H1 (cell line): ENCODE measurements around the gene GNB5. TPM values are rescaled to one million over a fixed set of nuclear protein-coding genes. Genes with fewer than 3 reads are reported as not detected.

Experiments used
- BCL11A ChIP-seq, 2 experiments: IDR thresholded peaks; one replicate each; pipeline ENCODE4 v1.6.1; 2011; ENCODE audit warnings: low read depth in 2 of 2, low read length in 2 of 2, mild to moderate bottlenecking in 2 of 2
- CBX8 ChIP-seq: fragments of 300-800, 300-1000 bp; sonication (generic); IDR thresholded peaks from 2 replicates; pipeline ENCODE4 v1.7.1; 2016; ENCODE audit warnings: low read depth, low read length, borderline replicate concordance
- CEBPB ChIP-seq: IDR thresholded peaks from 2 replicates; pipeline ENCODE4 v1.6.1; 2012; ENCODE audit warnings: low read depth, low read length
- CREB1 ChIP-seq: IDR thresholded peaks from 2 replicates; pipeline ENCODE4 v1.6.1; 2012; ENCODE audit warnings: inconsistent platforms
- RFX5 ChIP-seq: IDR thresholded peaks from 2 replicates; pipeline ENCODE4 v1.6.1; 2011; ENCODE audit warnings: low read depth, low read length, improper control_type of control experiment, borderline replicate concordance
- ZNF274 ChIP-seq: IDR thresholded peaks from 2 replicates; pipeline ENCODE4 v1.7.0; 2012; ENCODE audit warnings: low read length, borderline replicate concordance; ENCODE audit errors: extremely low read depth
- polyA plus RNA-seq, 7 experiments: library from polyadenylated mRNA; depleted of rRNA in 3 of 7; stranded (reverse) in 5 of 7; unstranded in 2 of 7; fragments of >200 nt in 5 of 7; fragments of 200-250 nt in 2 of 7; gene quantifications; 1 replicate in 5 of 7; 2 replicates in 1 of 7; 4 replicates in 1 of 7; pipeline versions ENCODE4 v1.2.1 to v1.2.3, GENCODE V29; 2011 to 2013; ENCODE audit warnings: missing spikeins in 2 of 7, mixed read lengths in 2 of 7
- small RNA-seq: library from polyadenylated mRNA; stranded (forward); fragments of <200 nt; extraction: miRNeasy Mini kit (QIAGEN cat#:217004); gene quantifications from one replicate; pipeline ENCODE3, GENCODE V24; 2013; ENCODE audit not compliant: insufficient read depth
- total RNA-seq: library from RNA; stranded (reverse); fragmentation: NEBNext Ultra II Directional; extraction: Animal tissue kit (Norgen Biotek cat#: 25700); gene quantifications from 2 replicates; pipeline ENCODE4 v1.2.1, GENCODE V29; 2021
- TF ChIP-seq, protein P1 (sequence below): IDR thresholded peaks from 2 replicates; pipeline ENCODE4 v1.6.1; 2012; ENCODE audit warnings: inconsistent platforms

Gene GNB5
- total and polyA plus RNA-seq, 2 of the 8 experiments (the other 6 are each of a cell fraction or from before 2014, with no cell fraction given), result 21.7 to 42.5 TPM

DNA sequence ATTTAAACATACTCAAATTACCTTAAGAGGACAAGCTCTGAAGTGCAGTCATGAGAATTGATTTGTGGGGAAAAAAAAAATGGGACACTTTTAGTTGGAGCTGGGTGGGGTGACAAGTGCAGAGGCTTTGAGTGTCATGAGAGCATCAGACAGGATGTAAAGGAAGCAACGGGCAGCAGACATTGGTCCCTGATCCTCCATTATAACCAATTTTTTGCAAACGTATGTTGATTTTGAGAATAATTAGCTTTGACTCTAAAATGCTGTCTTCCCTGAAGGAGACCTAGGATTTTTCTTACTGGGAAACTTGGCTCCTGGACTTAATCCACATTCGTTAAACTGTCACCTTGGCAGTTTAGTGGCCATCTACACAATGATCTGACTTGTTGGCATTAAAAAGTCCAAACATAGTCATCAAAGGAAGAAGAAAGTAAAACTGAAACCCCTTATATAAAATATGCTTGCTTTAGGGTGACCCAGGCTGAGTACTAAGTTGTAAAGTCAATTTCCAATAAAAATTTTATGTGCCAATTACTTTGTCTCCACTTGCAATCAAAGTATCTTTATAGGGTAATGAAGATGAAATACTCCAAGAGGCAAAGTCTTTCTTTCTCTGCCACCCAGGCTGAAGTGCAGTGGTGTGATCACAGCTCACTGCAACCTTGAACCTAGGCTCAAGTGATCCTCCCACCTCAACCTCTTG lies 124.2 kb downstream of the GNB5 start (continued):
- TF ChIP-seq, protein P1, sequence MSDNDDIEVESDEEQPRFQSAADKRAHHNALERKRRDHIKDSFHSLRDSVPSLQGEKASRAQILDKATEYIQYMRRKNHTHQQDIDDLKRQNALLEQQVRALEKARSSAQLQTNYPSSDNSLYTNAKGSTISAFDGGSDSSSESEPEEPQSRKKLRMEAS, result no peak
- TF ChIP-seq CEBPB (no peak), CREB1 (no peak), CBX8 (no peak), RFX5 (no peak), ZNF274 (no peak), BCL11A (IDR thresholded peaks at IDR 0.05; ENCODE audit: low read depth in 2 of 2, low read length in 2 of 2) (no peak)

Small RNA genes within 50 kb of the gene (small RNA-seq; reads per million reads assigned to genes)
- gene RF00019, result not detected

Other genes with a start within 250 kb of the GNB5 start
- gene LEO1, start 219.6 kb downstream of the GNB5 start, total RNA-seq, result 27.4 and 29.2 TPM in 2 replicates
- gene LEO1, start 219.6 kb downstream of the GNB5 start, polyA plus RNA-seq (2011; rRNA removed), result 1.3 and 1.6 TPM in 2 replicates
- 108 and 115 TPM in 2 replicates for gene MAPK6, start 172.2 kb downstream of the GNB5 start, total RNA-seq
- 15.4 and 22.6 TPM in 2 replicates for gene MAPK6, start 172.2 kb downstream of the GNB5 start, polyA plus RNA-seq (2011; rRNA removed)
- 0.40 TPM in 1 of 2 replicates, not detected in the other for gene BCL2L10, start 78.6 kb downstream of the GNB5 start, total RNA-seq
- gene BCL2L10, start 78.6 kb downstream of the GNB5 start, polyA plus RNA-seq (2011; rRNA removed), result 0.62 and 1.3 TPM in 2 replicates
- gene MYO5C, start 104.4 kb upstream of the GNB5 start, total RNA-seq, result 25.0 and 26.7 TPM in 2 replicates
- 7.7 and 8.2 TPM in 2 replicates for gene MYO5C, start 104.4 kb upstream of the GNB5 start, polyA plus RNA-seq (2011; rRNA removed)